DND-41 (cell line): ENCODE measurements around the gene SLC38A8.

Experiments
- EZH2 ChIP-seq: IDR thresholded peaks from 3 replicates; pipeline ENCODE4 v1.6.1; 2012; ENCODE audit warnings: borderline replicate concordance, low read depth, mild to moderate bottlenecking, moderate library complexity, low read length, inconsistent platforms; ENCODE audit not compliant: severe bottlenecking
- TF ChIP-seq, protein P1 (sequence below): IDR thresholded peaks from 2 replicates; pipeline ENCODE4 v1.5.1; 2012; ENCODE audit warnings: borderline replicate concordance, low read length, moderate library complexity, mild to moderate bottlenecking; ENCODE audit not compliant: poor library complexity, severe bottlenecking; ENCODE audit errors: extremely low read depth

DNA sequence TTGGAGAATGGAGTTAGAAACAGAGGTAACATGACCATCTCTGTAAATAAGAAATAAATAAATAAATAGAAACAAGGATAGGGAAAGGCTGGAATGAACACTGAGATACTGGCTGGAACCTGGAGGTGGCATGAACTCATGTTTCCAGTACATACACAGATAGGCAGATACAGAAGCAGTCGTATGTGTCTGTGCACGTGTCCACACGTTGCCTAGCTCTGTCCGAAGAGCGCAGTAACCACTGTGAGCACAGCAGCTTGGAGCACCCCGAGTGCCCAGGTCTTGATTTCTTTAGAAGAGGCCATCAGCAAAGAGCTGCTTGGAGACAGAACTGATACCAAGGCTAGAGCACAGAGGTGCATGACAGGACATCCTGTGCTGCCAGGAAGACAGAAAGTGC lies 37.1 kb upstream of the SLC38A8 start:
- TF ChIP-seq, protein P1, sequence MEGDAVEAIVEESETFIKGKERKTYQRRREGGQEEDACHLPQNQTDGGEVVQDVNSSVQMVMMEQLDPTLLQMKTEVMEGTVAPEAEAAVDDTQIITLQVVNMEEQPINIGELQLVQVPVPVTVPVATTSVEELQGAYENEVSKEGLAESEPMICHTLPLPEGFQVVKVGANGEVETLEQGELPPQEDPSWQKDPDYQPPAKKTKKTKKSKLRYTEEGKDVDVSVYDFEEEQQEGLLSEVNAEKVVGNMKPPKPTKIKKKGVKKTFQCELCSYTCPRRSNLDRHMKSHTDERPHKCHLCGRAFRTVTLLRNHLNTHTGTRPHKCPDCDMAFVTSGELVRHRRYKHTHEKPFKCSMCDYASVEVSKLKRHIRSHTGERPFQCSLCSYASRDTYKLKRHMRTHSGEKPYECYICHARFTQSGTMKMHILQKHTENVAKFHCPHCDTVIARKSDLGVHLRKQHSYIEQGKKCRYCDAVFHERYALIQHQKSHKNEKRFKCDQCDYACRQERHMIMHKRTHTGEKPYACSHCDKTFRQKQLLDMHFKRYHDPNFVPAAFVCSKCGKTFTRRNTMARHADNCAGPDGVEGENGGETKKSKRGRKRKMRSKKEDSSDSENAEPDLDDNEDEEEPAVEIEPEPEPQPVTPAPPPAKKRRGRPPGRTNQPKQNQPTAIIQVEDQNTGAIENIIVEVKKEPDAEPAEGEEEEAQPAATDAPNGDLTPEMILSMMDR, result no peak
- no peak for TF ChIP-seq EZH2
